B cell (primary cell): ENCODE results near the gene PDGFRA.

ENCODE experiments used
- CTCF ChIP-seq: fragments of 200-600 bp; IDR thresholded peaks from one replicate; pipeline ENCODE4 v1.8.0; 2022; ENCODE audit warnings: antibody characterized with exemption, mild to moderate bottlenecking
- EZH2 ChIP-seq: IDR thresholded peaks from 2 replicates; pipeline ENCODE4 v1.6.1; 2012; ENCODE audit warnings: borderline replicate concordance, low read depth, mild to moderate bottlenecking, moderate library complexity, low read length; ENCODE audit not compliant: insufficient read depth, poor library complexity, severe bottlenecking

- TF ChIP-seq CTCF (no peak), EZH2 (peak; percentile 46)
These were observed 2.5 kb upstream of the PDGFRA start for GRCh38 chr4:54226404-54227255.
